GM12874 (cell line): Measurements from ENCODE around the gene IFIT2.

Source experiments
- CTCF ChIP-seq: IDR thresholded peaks from 2 replicates; pipeline ENCODE4 v1.5.1; 2011; ENCODE audit warnings: low read depth, mild to moderate bottlenecking, control low read depth, low read length, moderate library complexity; ENCODE audit not compliant: insufficient read depth

IFIT2 gene

GRCh38 chr10:89301721-89302445 lies at the start of gene IFIT2:
Gene IFIT2 (plus strand): TSS chr10:89302046. CDS start chr10:89302124, 78 bp downstream.
- no peak for TF ChIP-seq CTCF

GRCh38 chr10:89252225-89252585 lies 49.6 kb upstream of the IFIT2 start:
- TF ChIP-seq CTCF = no peak

- no peak for TF ChIP-seq CTCF
Measured at GRCh38 chr10:89255793-89256192, 46.1 kb upstream of the IFIT2 start.

GRCh38 chr10:89256340-89256739 lies 45.5 kb upstream of the IFIT2 start:
- TF ChIP-seq CTCF = no peak

GRCh38 chr10:89256962-89257361 lies 44.9 kb upstream of the IFIT2 start:
- no peak for TF ChIP-seq CTCF

GRCh38 chr10:89257581-89257980 lies 44.3 kb upstream of the IFIT2 start:
- no peak for TF ChIP-seq CTCF

GRCh38 chr10:89258881-89259280 lies 43.0 kb upstream of the IFIT2 start:
- no peak for TF ChIP-seq CTCF
